ENCODE measurements around the gene VPS11. TPM values are rescaled to one million over a fixed set of nuclear protein-coding genes. Genes with fewer than 3 reads are reported as not detected.

Gene VPS11
- total and polyA plus RNA-seq, 2 experiments from 2014 or later = 21.0 to 24.1 TPM

- WGBS, 2 experiments (ENCODE audit: low coverage in 1 of 2, low lambda C conversion rate in 2 of 2, missing lambda C conversion rate in 2 of 2) = 40 to 47% methylated on average over 4 of the region's 4 CpGs
These were observed 2.2 kb upstream of the VPS11 start for GRCh38 chr11:119065369-119065768.

GRCh38 chr11:119077839-119078238 is 10.2 kb downstream of the VPS11 start:
- DNase-seq = no peak
- H3K27ac ChIP-seq = no peak overlapping the region
- in situ Hi-C loops (cut with MboI) = no loop called here
- H3K9me2 ChIP-seq (ENCODE audit: insufficient read depth) = no peaks in the 10 kb centered on the region
- H4K20me1 ChIP-seq (ENCODE audit: insufficient read depth) = no peaks in the 10 kb centered on the region
- 91 to 95% methylated on average over 11 of the region's 11 CpGs for WGBS, 2 experiments (ENCODE audit: low coverage in 1 of 2, low lambda C conversion rate in 2 of 2, missing lambda C conversion rate in 2 of 2)
- TF ChIP-seq EZH2 (IDR thresholded peaks at IDR 0.05; ENCODE audit: insufficient read depth, poor library complexity, severe bottlenecking) (no peak), EZH2phosphoT487 (IDR thresholded peaks at IDR 0.05; ENCODE audit: insufficient read depth, low read depth) (no peak)
- H3K79me2 ChIP-seq (ENCODE audit: insufficient read depth) = no peaks in the 10 kb centered on the region
- no peak overlapping the region for H3K9ac ChIP-seq
- no peaks in the 10 kb centered on the region for H3K9me3 ChIP-seq (ENCODE audit: low read depth)
- no peak overlapping the region for H2AFZ ChIP-seq
- no peak overlapping the region for H3K4me2 ChIP-seq (ENCODE audit: unreplicated experiment)
- peaks cover 23% of the 10 kb centered on the region for H3K36me3 ChIP-seq (ENCODE audit: low read depth)
- no peaks in the 10 kb centered on the region for H3K27me3 ChIP-seq (replicated peaks; ENCODE audit: insufficient read depth)
- H3F3A ChIP-seq (ENCODE audit: insufficient read depth) = no peaks in the 10 kb centered on the region
- H3K4me1 ChIP-seq (ENCODE audit: insufficient read depth) = no peaks in the 10 kb centered on the region
- H3K4me3 ChIP-seq = no peak overlapping the region

More at GRCh38 chr11:119065369-119065768, 2.2 kb upstream of the VPS11 start:
- TF ChIP-seq EZH2phosphoT487 (IDR thresholded peaks at IDR 0.05; ENCODE audit: insufficient read depth, low read depth) (no peak), EZH2 (IDR thresholded peaks at IDR 0.05; ENCODE audit: insufficient read depth, poor library complexity, severe bottlenecking) (no peak)
- no peak overlapping the region for H2AFZ ChIP-seq
- no peaks in the 10 kb centered on the region for H4K20me1 ChIP-seq (ENCODE audit: insufficient read depth)
- H3K36me3 ChIP-seq (ENCODE audit: low read depth) = no peaks in the 10 kb centered on the region
- no peaks in the 10 kb centered on the region for H3K9me2 ChIP-seq (ENCODE audit: insufficient read depth)
- peaks cover 77% of the 10 kb centered on the region for H3K79me2 ChIP-seq (ENCODE audit: insufficient read depth)
- H3F3A ChIP-seq (ENCODE audit: insufficient read depth) = peaks cover 15% of the 10 kb centered on the region
- 0 out of 2 replicates have a peak overlapping the region, but pooled peaks have one; percentile 5 for H3K9ac ChIP-seq
- H3K4me1 ChIP-seq (ENCODE audit: insufficient read depth) = peaks cover 14% of the 10 kb centered on the region
- no peak overlapping the region for H3K4me3 ChIP-seq
- H3K4me2 ChIP-seq (ENCODE audit: unreplicated experiment) = no peak overlapping the region
- in situ Hi-C loops (cut with MboI) = no loop called here
- H3K9me3 ChIP-seq (ENCODE audit: low read depth) = no peaks in the 10 kb centered on the region
- no peak overlapping the region for H3K27ac ChIP-seq
- no peaks in the 10 kb centered on the region for H3K27me3 ChIP-seq (replicated peaks; ENCODE audit: insufficient read depth)
- DNase-seq = peak; percentile 65

GRCh38 chr11:119078675-119079420 is 11.2 kb downstream of the VPS11 start:
- Histone ChIP-seq H3K4me1 (ENCODE audit: insufficient read depth) (no peaks in the 10 kb centered on the region), H3K79me2 (ENCODE audit: insufficient read depth) (no peaks in the 10 kb centered on the region), H2AFZ (no peak overlapping the region), H3K9ac (no peak overlapping the region), H3K4me3 (no peak overlapping the region), H4K20me1 (ENCODE audit: insufficient read depth) (no peaks in the 10 kb centered on the region), H3K4me2 (ENCODE audit: unreplicated experiment) (no peak overlapping the region), H3K27me3 (replicated peaks; ENCODE audit: insufficient read depth) (no peaks in the 10 kb centered on the region), H3K9me3 (ENCODE audit: low read depth) (no peaks in the 10 kb centered on the region), H3K27ac (no peak overlapping the region), H3K9me2 (ENCODE audit: insufficient read depth) (no peaks in the 10 kb centered on the region), H3F3A (ENCODE audit: insufficient read depth) (no peaks in the 10 kb centered on the region), H3K36me3 (ENCODE audit: low read depth) (peaks cover 13% of the 10 kb centered on the region)
- 80 to 83% methylated on average over 19 of the region's 19 CpGs for WGBS, 2 experiments (ENCODE audit: low coverage in 1 of 2, low lambda C conversion rate in 2 of 2, missing lambda C conversion rate in 2 of 2)
- TF ChIP-seq EZH2 (IDR thresholded peaks at IDR 0.05; ENCODE audit: insufficient read depth, poor library complexity, severe bottlenecking) (no peak), EZH2phosphoT487 (IDR thresholded peaks at IDR 0.05; ENCODE audit: insufficient read depth, low read depth) (no peak)
- no peak for DNase-seq
- in situ Hi-C loops (cut with MboI) = no loop called here

- peak; percentile 29 for DNase-seq
- no peaks in the 10 kb centered on the region for H3K9me3 ChIP-seq (ENCODE audit: low read depth)
- H3K27me3 ChIP-seq (replicated peaks; ENCODE audit: insufficient read depth) = no peaks in the 10 kb centered on the region
- no peak overlapping the region for H3K9ac ChIP-seq
- no peak overlapping the region for H3K4me3 ChIP-seq
- peaks cover 13% of the 10 kb centered on the region; the same call in 1 of the 2 replicates for H3F3A ChIP-seq (ENCODE audit: insufficient read depth)
- H4K20me1 ChIP-seq (ENCODE audit: insufficient read depth) = no peaks in the 10 kb centered on the region
- 57 to 72% methylated on average over 5 to 7 of the region's 7 CpGs for WGBS, 2 experiments (ENCODE audit: low coverage in 1 of 2, low lambda C conversion rate in 2 of 2, missing lambda C conversion rate in 2 of 2)
- peaks cover 9% of the 10 kb centered on the region; the same call in 1 of the 2 replicates for H3K36me3 ChIP-seq (ENCODE audit: low read depth)
- no peaks in the 10 kb centered on the region for H3K9me2 ChIP-seq (ENCODE audit: insufficient read depth)
- H3K79me2 ChIP-seq (ENCODE audit: insufficient read depth) = peaks cover 14% of the 10 kb centered on the region
- H3K4me1 ChIP-seq (ENCODE audit: insufficient read depth) = peaks cover 10% of the 10 kb centered on the region
- no peak overlapping the region for H3K27ac ChIP-seq
- no peak for TF ChIP-seq EZH2phosphoT487 (IDR thresholded peaks at IDR 0.05; ENCODE audit: insufficient read depth, low read depth)
- no peak for TF ChIP-seq EZH2 (IDR thresholded peaks at IDR 0.05; ENCODE audit: insufficient read depth, poor library complexity, severe bottlenecking)
- H2AFZ ChIP-seq = no peak overlapping the region
- no peak overlapping the region for H3K4me2 ChIP-seq (ENCODE audit: unreplicated experiment)
- in situ Hi-C loops (cut with MboI) = no loop called here
These were observed 14.2 kb downstream of the VPS11 start for GRCh38 chr11:119081682-119082260.
